Fibroblast of the conjunctiva (primary cell): Measurements from ENCODE around the gene IGSF3.

ENCODE experiments used
- DNase-seq: peaks from one replicate; pipeline ENCODE4 v3.0.0-alpha.2; 2010; ENCODE audit warnings: low read depth

The IGSF3 gene

DNA sequence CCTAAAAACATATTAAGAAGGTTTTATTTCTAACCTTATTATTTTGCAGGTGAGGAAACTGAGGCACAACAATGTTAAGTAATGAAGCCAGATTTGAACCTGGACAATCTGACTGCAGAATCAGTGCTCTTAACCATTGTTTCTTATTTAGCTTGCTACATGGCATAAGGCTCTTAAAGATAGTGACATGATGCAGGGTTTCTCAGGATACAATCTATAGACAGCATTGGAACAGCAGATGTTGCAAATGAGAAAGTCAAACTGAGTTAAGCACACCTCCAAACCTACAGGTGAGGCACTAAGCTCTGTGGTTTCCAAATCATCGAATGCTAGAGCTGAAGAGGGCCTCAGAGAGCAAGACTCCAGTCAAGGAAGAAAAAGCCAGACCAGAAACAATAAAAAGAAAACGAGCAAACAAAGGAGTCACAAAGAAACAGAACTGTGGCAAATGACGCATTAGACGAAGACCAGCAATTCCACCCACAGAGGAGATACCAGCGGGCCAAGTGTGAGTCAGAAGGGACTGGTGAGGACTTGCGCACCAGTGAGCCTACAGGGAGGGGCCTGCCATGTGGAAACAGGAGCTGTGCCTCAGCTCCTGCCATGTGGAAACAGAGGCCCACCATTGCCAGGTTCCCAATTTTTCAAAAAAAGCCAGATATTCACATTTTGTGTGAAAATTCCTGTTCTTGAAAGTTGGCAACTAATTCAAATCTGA, 111.1 kb downstream of the IGSF3 start:
- DNase-seq = peak; percentile 23

DNA sequence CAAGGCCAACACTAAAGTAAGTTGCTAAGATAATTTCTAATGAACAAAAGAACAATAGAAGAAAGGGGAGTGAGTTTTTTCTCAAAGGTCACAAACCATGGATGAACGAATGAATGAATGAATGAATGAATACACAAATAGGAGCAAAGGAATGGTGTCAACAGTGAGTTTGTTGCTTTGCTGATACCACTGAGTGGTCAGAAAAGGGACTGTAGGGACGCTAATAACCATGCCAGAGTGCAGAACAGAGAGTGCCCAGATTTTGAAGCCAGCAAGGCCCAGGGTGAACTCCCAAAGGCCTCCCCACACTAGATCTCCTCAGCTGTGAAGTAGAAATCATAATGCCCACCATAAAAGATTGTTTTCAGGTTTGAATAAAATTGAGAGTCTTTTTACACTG, 112.6 kb downstream of the IGSF3 start:
- no peak for DNase-seq

DNA sequence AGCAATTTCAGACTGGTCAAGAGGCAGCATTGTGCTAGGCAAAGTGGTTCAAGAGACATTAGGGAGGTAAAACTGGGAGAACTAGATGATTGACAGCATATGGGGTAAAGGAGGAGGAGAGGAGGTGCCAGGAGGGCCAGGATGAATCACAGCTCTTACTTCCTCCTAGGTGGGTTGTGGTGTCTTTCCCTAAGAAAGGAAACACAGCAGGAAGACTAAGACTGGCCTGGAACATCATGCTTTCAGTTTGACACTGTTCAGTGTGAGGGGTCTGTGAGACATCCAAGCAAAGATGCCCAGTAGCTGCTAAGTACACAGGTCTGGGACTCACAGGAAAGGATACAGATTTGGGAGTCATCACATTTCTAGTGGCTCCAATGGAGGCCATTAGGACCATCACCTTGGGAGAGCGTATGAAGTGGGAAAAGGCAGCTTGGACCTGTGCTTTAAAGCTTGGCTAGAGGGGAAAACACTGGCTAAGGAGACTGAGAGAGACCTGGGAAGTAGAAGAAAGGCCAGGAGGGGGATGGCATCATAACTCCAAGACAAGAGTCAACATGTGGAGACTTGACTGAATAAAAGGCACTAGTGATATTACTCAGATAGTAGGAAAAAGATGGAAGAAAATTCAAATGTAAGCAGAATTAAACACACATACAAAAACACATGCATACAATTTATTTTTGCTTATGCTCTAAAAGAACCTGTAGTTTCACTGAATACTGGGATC, 114.0 kb downstream of the IGSF3 start:
- no peak for DNase-seq

DNA sequence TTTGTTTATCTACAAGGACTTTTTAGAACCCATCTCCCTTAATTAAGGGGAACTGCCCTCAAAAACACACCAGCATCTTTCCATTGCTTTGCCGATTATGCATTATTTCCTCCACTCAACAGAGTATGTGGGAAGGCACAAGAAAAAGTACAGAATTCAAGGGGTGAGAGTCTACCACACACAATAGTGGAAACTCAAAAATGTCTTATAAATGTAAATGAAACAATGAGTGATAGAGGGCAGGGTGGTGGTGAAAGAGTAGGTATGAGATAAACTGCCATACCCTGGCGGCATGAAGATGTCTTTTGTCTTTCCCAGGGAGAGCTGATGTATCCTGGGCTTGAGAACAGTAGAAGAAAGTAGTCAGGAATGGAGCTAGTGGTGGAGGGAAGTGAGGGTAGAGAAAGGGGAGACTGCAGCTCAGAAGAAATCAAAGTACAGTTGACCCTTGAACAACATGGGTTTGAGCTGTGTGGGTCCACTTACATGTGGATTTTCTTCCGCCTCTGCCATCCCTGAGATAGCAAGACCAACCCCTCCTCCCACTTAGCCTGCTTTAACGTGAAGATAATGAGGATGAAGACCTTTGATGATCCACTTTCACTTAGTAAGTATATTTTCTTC, 121.1 kb downstream of the IGSF3 start:
- DNase-seq = no peak

DNA sequence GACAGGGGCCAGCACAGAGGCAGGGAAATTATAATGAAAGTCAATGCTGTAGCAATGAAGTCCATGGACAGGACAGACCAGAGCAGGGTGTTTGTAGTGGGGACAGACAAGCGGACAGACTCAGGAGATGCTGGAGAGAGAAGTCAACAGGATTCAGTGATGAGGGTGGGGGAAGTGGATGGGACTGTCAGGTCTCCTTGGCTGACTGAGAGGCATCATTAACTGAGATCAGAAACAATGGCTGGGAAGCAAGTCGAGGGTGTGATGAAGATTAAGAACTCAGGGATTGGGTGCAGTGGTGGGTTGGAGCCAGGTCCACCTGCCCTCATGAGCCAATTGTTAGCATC, 122.2 kb downstream of the IGSF3 start:
- DNase-seq = no peak

DNA sequence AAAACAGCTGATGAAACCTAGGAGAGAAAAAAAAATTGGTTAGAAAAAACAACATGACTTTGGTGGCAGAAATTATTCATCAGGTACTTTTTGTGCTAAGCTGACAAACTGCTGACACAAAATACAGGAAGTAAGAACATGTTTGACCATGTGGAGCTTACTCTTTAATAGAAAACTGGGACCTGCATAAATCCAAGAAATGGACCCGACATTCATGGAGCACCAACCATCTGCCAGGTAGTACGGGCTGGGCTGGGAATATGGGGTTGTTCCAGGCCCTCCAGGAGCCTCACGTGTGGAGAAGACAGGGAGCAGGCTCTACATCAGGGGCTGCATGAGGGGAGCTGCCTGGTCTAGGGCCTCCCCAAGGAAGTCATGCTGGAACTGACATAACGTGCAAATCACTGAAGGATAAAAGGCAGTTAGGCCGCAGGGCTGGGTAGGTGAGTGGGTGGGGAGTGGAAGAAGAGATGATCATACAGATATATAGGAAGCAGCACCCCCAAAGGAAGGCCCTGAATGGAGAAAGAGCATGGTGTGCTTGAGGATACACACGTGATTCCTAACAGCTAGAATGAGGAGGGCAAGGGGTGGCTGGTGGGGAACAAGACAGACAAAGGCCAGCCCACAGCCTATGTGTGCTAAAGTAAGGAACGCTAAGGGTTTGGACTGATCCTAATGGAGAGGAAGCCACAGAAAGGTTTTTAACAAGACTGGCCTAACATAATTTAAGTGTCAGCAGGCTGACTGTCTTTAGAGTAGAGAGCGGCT, 122.8 kb downstream of the IGSF3 start:
- no peak for DNase-seq

DNA sequence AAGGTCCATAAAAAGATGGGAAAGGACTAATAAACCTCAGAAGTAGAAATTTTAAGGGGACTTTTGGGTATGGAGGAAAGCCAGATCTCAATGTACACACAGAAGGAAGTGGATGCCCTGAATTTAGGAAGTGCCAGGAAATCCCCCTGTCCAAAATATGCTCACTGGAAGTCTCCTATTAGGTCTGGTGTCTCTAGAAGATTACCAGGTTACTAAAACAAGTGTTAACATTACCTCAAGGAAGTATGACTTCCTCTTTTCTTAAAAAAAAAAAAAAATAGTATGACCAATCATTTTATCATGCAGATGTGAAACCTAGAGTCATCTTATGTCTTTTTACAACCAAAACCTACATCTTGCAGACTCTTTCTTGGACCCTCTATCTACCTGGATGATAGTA, 127.4 kb downstream of the IGSF3 start:
- no peak for DNase-seq

DNA sequence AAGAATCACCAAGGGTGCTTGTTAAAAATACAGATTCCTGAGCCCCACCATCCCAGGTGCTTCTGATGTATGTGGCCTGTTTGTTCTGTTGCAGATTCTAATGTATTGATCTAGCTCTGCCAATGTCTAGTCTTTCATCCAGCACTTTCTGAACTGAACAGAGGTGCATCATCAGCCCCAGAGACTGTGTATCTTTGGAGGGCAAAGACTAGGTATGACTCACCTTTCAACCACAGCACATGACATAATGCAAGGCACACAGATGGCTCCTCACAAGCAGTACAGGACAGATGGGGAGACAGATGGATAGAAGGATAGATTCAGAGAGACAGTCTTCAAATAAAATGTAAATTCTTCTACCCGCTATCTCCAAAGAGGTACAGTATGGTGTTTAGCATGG, 129.0 kb downstream of the IGSF3 start:
- no peak for DNase-seq

DNA sequence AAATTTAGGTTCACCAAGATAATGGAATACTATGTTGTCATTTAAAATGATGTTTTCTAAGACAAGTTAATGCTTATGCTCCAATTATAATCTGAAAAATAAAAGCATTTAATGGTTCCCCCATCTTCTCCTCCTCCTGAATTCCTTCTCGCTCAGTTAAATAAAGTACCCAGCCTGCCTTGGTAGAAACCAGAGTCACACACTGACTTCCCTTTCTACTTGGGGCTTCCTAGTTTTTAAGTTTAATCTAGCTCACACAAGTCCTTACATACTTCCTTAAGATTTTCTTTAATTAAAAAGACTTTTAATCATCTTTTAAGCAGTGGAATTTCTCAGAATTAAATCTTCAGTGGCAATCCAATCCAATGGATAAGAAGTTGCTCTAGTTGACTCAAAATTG, 129.6 kb downstream of the IGSF3 start:
- no peak for DNase-seq

DNA sequence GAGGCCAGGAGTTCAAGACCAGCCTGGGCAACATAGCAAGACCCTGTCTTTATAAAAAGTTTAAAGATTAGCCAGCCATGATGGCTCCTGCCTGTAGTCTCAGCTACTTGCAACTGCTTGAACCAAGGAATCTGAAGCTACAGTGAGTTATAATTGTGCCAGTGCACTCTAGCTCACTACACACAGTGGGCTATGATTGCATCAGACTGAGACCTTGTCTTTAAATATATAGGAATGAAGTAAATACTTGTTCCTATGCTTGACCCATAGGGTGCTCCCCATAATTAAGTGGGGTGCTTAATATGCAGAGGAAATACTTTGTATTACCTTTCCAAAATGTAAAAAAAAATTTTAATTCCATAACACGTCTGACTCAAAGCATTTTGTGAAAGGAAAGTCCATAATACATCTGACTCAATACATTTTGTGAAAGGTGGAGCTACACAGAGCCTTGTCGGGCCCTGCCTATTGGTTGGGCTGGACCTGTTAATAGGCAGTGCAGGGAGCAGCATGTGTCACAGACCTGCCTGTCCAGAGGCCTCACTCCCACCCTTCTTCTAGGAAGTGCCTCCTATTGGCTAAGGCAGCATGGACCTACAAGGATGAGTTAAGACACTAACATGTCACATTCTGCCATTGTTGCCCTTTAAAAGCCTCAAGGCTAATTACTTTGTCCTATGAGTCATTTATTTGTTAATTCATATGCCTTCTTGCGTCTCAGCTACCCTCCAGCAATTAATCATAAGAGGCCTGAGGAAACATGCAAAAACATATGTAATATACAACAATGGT, 130.3 kb downstream of the IGSF3 start:
- DNase-seq = no peak

DNA sequence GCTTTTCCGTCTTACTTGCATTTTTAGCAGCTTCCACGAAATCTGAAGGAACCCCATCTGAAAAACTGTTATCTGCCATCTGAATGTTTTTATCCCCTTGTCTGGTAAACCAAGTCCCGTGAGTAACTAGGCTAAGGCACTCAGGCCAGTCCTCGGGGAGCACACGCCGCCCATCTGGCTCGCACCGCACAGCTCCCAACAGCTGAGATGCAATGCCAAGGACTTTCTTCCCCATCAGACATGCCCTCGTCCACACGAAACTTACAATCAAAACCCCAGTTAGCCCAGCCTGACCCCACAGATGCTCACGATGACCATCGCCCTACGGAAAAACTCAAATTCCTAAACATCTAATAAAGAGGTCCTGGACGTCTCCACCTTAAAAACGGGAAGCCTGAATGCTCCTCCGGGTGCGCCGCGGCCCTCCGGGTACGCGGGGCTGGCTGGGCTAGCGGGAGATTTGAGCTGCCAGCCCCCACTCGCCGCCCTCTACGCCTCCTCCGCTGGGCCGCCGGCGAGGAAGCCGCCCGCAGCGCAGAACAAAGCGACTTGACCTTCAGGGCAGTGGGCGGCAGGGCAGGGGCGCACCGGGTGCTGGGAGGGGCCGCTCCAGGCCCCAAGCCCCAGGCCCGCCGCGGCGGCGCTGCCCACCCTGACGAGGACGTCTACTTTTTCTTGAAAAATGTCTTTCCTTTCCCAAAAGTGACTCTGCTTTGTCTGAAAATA, 133.4 kb downstream of the IGSF3 start:
- DNase-seq = no peak

DNA sequence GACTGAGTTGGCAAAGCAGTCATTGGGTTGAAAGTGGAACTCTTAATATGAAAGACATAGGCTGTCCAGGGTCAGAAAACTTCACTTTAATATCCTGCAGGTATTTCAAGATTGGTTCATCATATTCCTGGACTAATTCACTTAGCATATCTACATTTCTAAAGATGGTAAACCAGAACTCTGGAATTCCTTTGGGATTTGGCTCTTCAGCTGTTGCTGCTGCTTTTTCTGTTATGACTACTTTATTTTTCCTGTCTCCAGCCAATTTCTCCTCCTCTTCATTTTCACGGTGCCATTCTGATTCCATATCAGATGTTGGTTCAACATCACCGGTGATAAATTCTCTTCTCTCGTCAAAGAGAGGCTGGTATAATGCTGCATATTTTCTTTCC, 134.1 kb downstream of the IGSF3 start:
- DNase-seq = no peak

DNA sequence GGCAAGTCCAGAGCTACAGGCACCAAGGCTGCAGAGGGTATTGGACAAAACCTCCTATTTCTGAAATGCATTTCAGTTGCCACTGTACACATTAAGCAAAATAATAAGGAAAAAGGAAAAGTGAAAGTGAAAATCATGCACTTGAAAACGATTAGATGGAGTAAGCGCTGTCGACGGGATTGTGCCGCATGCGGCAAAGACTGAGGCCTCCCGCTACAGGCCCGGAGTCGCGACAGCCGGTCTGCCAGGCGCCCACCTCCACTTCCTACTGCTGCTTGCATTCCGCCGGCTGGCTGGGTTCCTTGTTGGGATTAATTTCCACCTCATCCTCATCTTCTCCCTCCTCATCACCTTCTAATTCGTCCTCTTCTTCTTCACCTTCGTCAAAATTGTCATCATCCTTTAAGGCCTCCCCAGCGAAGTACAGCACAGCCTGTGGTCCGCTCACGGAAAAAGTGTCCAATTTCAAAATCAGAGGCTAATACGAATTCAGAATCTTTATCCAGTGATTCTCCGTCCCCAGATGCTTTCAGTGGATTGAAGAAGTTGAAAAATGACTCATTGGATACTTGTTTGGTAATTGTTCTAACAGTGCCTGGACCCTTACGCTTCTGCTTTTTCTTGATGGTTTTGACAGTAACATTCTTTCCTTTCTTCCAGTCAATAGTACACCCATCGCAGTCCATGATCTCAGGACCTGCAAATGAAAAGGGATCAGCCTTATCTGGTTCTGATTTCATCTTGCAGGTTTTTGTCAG, 134.7 kb downstream of the IGSF3 start:
- DNase-seq = no peak

DNA sequence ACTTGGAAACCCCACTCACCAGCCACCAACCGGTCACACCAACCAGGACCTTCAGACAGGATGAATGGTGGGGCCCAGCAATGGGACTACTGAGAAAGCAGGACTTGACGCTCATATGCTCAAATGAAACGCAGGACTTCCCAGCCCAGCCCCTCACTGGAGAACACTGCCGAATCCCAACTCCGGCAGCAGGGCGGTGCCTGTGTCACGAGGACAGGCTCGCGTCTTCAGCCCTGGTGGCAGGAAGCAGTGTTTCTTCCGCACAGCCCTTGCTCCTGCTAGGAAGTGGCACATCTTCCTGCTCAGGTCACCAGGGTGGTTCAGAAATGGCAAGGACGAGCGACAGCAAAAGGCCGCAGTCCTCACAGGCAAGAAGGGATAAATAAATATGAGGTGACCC, 135.6 kb downstream of the IGSF3 start:
- no peak for DNase-seq

DNA sequence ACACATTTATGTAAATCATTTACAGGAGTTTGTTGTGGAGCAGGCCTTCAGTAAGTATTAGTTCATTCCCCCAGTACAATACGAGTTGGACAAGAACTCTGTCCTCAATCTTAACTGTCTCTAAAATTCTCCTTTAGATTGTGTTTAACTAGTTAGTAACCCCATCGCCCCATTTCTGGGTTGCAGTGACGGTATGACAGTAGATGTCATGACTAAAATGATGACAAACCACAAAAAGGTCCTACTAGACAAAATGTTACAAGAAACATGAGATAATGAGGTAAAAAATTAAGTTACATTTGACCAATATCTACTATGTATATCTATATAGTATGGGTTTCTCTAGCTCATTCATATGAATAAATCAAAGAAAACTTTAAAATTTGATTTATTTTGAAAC, 137.9 kb downstream of the IGSF3 start:
- DNase-seq = no peak

DNA sequence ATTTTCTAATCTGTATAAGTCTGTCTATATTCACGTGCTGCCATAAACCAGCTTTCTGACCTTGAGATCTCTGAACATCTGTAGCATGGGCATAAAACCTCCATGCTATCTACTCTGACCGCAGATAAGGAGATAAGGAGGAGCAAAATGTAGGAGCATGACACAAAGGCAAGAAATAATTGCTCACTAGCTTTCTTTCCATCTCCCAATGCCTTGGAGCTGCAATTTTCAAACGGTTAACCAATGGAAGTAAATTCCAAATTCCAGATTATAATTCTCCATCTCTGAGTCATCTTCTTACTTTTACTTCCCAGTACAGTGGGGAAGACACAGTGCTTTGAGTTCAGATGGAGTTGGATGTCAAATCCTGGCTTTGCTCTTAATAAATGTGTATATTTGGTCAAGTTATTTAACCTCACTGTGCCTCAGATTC, 138.3 kb downstream of the IGSF3 start:
- no peak for DNase-seq

DNA sequence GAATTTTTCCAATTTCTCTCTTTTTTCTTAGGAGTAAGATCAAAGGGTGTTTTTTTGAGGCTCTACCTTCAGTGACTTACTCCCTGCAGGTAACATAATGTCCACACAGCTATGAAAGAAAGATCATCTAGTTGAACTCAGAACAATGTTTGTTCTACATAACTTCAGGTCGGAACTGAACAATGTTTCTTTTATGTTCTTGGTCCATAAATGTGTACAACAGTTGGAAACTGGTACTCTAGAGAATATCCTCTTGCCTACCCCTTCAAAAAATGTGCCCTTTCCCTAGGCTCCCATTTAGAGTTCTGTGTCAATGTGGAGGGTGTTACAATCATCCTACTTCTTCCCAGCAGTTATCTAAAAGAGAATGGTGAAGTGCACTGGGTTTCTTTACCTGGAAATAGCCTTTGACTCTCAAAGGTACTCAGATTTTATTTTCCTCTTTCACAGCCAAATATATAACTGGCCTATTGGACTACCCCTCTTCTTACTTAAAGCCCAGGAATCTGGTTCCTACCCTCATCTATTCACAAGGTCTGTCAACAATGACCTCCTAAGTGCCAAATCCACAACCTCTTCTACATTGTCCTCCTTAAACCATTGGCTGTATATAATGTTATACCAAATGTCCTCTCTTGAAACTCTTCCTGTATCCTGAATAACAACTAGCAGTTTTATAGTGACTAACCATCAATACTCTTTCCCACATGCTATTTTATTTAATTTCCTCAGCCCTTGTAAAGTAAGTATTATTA, 139.0 kb downstream of the IGSF3 start:
- DNase-seq = no peak

DNA sequence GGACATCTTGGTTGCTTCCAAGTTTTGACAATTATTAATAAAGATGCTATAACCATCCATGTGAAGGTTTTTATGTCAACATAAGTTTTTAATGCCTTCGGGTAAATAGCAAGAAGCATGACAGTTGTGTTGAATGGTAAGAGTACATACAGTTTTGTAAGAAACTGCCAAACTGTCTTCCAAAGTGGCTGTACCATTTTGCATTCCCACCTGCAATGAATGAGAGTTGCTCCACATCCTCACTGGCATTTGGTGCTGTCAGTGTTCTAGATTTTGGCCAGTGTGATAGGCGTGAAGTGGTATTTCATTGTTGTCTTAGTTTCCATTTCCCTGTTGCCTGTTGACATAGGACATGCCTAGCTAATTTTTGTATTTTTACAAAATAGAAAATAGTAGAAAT, 142.1 kb downstream of the IGSF3 start:
- DNase-seq = no peak
